Motor neuron (in vitro differentiated cells): ENCODE measurements around the gene MYH16. TPM values are rescaled to one million over a fixed set of nuclear protein-coding genes. Genes with fewer than 3 reads are reported as not detected.
A peak's percentile ranks its signal among the peaks of the same experiment; 100 is the strongest.
"Not testable (repeated sequence)": the region's sequence is repeated elsewhere in the genome, so short reads cannot be mapped to it uniquely, and the experiment has no call there.

Experiments
- ATAC-seq, 8 experiments: fragments of 200-7000 bp; cut with Tn5 transposase; replicated peaks in 6 of 8; 2 replicates each; pipeline ENCODE4 v1.8.0; 2021; ENCODE audit warnings: mild to moderate bottlenecking in 8 of 8, moderate library complexity in 8 of 8
- H3K27ac ChIP-seq, 2 donors: fragments of 250-450 bp; sonication (Bioruptor Pico); 2 replicates each; pipeline ENCODE4 v1.9.0; 2021; ENCODE audit warnings: antibody characterized with exemption in 2 of 2, mild to moderate bottlenecking in 2 of 2, moderate library complexity in 1 of 2
- H3K4me1 ChIP-seq, 2 donors: fragments of 250-450 bp; sonication (Bioruptor Pico); replicated peaks in 1 of 2; 2 replicates each; pipeline ENCODE4 v1.6.1; 2021; ENCODE audit warnings: antibody characterized with exemption in 2 of 2, mild to moderate bottlenecking in 2 of 2, moderate library complexity in 1 of 2
- H3K4me3 ChIP-seq, 5 donors: fragments of 250-450 bp; sonication (Bioruptor Pico); 2 replicates each; pipeline ENCODE4 v1.9.0; 2021; ENCODE audit warnings: antibody characterized with exemption in 5 of 5, mild to moderate bottlenecking in 5 of 5, moderate library complexity in 4 of 5
- WGBS, 10 experiments: fragments of 450-650 bp; shearing (Covaris generic); methylation state at CpG; one replicate each; pipeline ENCODE4 v1.0.0; 2022; 5-methylcytosine and 5-hydroxymethylcytosine counted together
- in situ Hi-C, 9 experiments: fragments of 400-800 bp; cut with MboI; loops; one replicate each; pipeline ENCODE4 v1.15.0; 2021; ENCODE audit warnings: low sequenced_read_pairs in 9 of 9, low pct_unique_long_range_greater_than_20kb in 2 of 9; ENCODE audit not compliant: unreplicated experiment in 9 of 9
- total RNA-seq, 8 experiments: library from RNA; unstranded; fragments of 300-600 nt; gene quantifications; 2 replicates each; pipeline versions ENCODE4 v1.2.3 to v1.2.4, GENCODE V29; 2022

Gene MYH16
- total RNA-seq, 8 experiments from 2014 or later, result 0.10 to 0.52 (median 0.14) TPM; not detected in 3

DNA sequence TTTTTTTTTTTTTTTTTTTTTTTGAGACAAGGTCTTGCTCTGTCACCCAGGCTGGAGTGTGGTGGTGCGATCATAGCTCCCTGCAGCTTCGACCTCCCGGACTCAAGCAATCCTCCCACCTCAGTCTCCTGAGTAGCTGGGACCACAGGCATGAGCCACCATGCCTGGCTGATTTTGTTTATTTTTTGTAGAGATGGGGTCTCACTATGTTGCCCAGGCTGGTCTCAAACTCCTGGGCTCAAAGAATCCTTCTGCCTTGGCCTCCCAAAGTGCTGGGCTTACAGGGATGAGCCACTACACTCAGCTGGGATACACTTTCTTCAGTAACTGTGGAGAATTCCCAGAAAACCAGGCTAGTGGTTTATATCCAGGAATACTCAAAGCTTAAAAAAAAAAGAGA lies 78.0 kb downstream of the MYH16 start:
- ATAC-seq, in situ Hi-C loops: not testable (repeated sequence)
- 60 to 100% (median 100%) methylated on average over 1 to 3 of the region's 3 CpGs; no CpG with 5 or more reads in 4 of the 10 experiments for WGBS, 10 experiments

DNA sequence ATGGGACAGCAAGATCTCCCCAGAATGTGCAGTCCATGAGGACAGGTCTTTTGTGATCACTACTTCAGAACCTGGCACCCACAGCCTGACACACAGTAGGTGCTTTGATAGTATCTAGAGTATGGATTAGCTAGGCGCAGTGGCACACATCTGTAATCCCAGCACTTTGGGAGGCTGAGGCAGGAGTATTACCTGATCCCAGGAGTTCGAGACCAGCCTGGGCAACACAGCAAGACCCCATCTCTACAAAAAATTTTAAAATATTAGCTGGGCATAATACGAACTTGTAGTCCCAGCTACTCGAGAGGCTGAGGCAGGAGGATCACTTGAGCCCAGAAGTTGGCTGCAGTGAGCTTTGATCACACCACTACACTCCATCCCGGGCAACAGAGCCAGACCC lies 79.6 kb downstream of the MYH16 start:
- Histone ChIP-seq H3K27ac (no peak overlapping the region), H3K4me3 (no peak overlapping the region), H3K4me1 (no peaks in the 10 kb centered on the region)
- no peak for ATAC-seq
- 29 to 100% (median 100%) methylated on average over 1 to 2 of the region's 5 CpGs; no CpG with 5 or more reads in 4 of the 10 experiments for WGBS, 10 experiments
- in situ Hi-C loops, result no loop called here

More for the DNA sequence above, 78.0 kb downstream of the MYH16 start:
- not testable (repeated sequence) for H3K4me1 ChIP-seq, H3K4me3 ChIP-seq, H3K27ac ChIP-seq

DNA sequence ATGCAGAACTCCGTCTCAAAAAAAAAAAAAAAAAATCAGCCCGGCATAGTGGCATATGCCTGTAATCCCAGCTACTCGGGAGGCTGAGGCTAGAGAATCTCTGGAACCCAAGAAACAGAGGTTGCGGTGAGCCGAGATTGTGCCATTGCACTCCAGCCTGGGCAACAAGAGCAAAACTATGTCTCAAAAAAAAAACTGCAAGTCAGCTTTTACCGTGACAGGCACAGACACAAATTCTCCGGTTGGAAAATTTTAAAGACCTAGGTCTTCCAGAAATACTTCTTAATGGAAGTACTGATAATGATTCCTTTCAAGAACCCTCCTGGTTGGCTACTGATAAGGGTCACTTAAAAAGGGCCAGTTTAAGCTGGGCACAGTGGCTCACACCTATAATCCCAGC lies 82.5 kb downstream of the MYH16 start:
- in situ Hi-C loops, result no loop called here
- 90 to 100% (median 97%) methylated on average over 2 to 6 of the region's 7 CpGs; no CpG with 5 or more reads in 2 of the 10 experiments for WGBS, 10 experiments
- Histone ChIP-seq H3K4me3 (no peak overlapping the region), H3K27ac (no peak overlapping the region), H3K4me1 (no peaks in the 10 kb centered on the region)
- no peak for ATAC-seq

DNA sequence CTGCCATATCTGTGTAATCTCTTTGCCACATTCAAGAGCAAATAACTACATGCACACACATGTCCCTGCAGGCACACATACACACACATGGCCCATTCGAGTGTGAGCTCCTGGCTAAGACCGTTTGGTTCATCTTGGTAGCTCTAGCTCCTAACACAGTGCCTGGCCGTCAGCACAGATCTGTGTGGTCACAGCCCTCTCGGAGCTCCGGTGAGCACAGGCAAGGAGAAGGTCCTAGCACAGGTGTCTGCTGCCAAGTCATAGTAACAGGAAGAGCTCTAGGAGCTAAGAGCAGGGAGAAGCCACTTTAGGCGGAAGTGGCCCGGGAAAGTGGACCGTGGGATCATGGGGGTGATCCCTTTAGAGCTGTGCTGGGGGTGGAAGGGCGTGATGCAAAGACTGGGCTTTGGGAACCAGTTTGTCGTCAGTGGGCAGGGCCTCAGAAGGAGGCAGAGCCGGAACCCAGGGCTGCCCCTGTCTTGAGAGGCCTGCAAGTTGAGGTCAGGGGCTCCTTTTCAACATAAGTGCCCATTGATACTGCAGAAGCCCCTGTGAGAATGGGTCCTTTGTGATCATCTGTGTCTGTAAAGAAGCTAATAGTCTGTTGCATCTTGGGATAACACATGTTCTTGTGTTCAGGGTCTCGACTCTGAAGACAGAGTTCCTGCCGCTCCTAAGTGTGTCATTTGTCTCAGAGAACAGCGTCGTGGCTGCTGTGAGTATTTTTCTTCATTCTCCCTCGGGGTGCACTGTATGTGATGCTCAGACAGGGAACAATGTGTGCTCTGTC lies 85.3 kb downstream of the MYH16 start:
- ATAC-seq, result no peak
- in situ Hi-C loops, result no loop called here
- H3K4me1 ChIP-seq, result no peaks in the 10 kb centered on the region
- no peak overlapping the region for H3K4me3 ChIP-seq
- no peak overlapping the region for H3K27ac ChIP-seq
- 89 to 100% (median 92%) methylated on average over 1 to 8 of the region's 16 CpGs; no CpG with 5 or more reads in 2 of the 10 experiments for WGBS, 10 experiments

DNA sequence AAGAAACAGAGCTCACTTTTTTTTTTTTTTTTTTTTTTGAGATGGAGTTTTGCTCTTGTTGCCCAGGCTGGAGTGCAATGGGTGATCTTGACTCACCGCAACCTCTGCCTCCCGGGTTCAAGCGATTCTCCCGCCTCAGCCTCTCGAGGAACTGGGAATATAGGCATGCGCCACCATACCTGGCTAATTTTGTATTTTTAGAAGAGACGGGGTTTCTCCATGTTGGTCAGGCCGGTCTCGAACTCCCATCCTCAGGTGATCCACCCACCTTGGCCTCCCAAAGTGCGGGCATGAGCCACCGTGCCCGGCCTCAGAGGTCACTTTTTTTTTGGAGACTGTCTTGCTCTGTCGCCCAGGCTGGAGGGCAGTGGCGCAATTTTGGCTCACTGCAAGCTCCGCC lies 85.9 kb downstream of the MYH16 start:
- H3K4me1 ChIP-seq, H3K27ac ChIP-seq, ATAC-seq, in situ Hi-C loops, H3K4me3 ChIP-seq: not testable (repeated sequence)
- 80 to 100% (median 93%) methylated on average over 1 to 9 of the region's 15 CpGs; no CpG with 5 or more reads in 3 of the 10 experiments for WGBS, 10 experiments

DNA sequence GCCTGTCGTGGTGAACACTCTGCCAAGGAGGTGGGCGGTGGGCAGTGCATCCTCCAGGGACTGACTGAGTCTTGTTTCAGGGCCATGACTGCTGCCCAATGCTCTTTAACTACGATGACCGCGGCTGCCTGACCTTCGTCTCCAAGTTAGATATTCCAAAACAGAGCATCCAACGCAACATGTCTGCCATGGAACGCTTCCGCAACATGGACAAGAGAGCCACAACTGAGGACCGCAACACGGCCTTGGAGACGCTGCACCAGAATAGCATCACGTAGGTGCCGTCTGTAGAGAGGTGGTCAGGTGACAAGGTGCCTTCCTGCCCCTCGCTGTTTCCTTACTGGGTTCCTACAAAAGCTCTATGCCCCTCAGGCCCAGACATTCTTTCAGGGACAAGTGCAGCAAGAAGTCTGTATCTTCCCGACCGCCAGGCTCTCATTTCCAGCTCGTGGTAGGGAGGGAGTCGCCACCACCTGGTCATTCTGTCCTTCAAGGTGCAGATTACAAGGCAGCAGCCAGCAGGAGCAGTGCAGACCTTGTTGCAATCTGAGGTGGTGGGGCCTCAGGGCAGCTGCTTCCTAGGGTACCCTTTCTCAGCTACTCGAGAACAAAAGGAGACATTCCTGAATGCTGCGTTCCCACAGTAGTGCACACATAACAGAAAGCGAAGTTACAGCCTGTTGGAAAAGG lies 87.0 kb downstream of the MYH16 start:
- Histone ChIP-seq H3K4me3 (no peak overlapping the region), H3K27ac (no peak overlapping the region), H3K4me1 (no peaks in the 10 kb centered on the region)
- WGBS, 10 experiments, result 67 to 100% (median 92%) methylated on average over 2 to 22 of the region's 22 CpGs
- in situ Hi-C loops, result no loop called here
- peak in 1 of 8 experiments; percentile 14 for ATAC-seq

Other genes with a start within 250 kb of the MYH16 start
- gene SMURF1, start 128.7 kb upstream of the MYH16 start, total RNA-seq, result 10 to 100 TPM; 11.1 to 24.6 (median 17.2) TPM
- gene KPNA7, start 64.7 kb upstream of the MYH16 start, total RNA-seq, result under 1 TPM in 3 of 8 experiments, not detected in 5; 0.11 to 0.14 (median 0.14) TPM
- gene ARPC1A, start 53.1 kb downstream of the MYH16 start, total RNA-seq, result 100 to 1,000 TPM in 4 of 8 experiments, 10 to 100 TPM in 4; 82.9 to 171 (median 106) TPM
- 100 to 1,000 TPM in 3 of 8 experiments, 10 to 100 TPM in 2, 1 to 10 TPM in 3; 2.6 to 396 (median 23.9) TPM for gene ARPC1B, start 101.9 kb downstream of the MYH16 start, total RNA-seq
- 100 to 1,000 TPM in 5 of 8 experiments, 10 to 100 TPM in 3; 88.1 to 172 (median 103) TPM for gene PDAP1, start 135.8 kb downstream of the MYH16 start, total RNA-seq
- 100 to 1,000 TPM; 105 to 221 (median 146) TPM for gene BUD31, start 136.1 kb downstream of the MYH16 start, total RNA-seq
- gene PTCD1, start 166.0 kb downstream of the MYH16 start, total RNA-seq, result 10 to 100 TPM in 2 of 8 experiments, 1 to 10 TPM in 6; 4.9 to 18.9 (median 7.1) TPM
- gene CPSF4, start 166.1 kb downstream of the MYH16 start, total RNA-seq, result 10 to 100 TPM; 24.8 to 69.5 (median 41.8) TPM
- 100 to 1,000 TPM; 488 to 967 (median 750) TPM for gene ATP5MF, start 193.3 kb downstream of the MYH16 start, total RNA-seq
- 10 to 100 TPM in 7 of 8 experiments, 1 to 10 TPM in 1; 6.1 to 26.3 (median 16.4) TPM for gene ZNF789, start 200.1 kb downstream of the MYH16 start, total RNA-seq
- 10 to 100 TPM; 17.0 to 34.9 (median 19.5) TPM for gene ZNF394, start 227.4 kb downstream of the MYH16 start, total RNA-seq
- gene ZKSCAN5, start 231.8 kb downstream of the MYH16 start, total RNA-seq, result 10 to 100 TPM in 7 of 8 experiments, 1 to 10 TPM in 1; 9.0 to 19.7 (median 17.1) TPM